Endothelial cell of umbilical vein (primary cell): ENCODE results near the gene DIAPH3.

Source experiments
- CTCF ChIP-seq, 2 donors: IDR thresholded peaks; 1 replicate in 1 of 2; 2 replicates in 1 of 2; pipeline ENCODE4 v1.5.1; 2011; ENCODE audit warnings: low read length in 2 of 2, mild to moderate bottlenecking in 2 of 2, moderate library complexity in 2 of 2, control low read depth in 1 of 2, inconsistent platforms in 1 of 2, low read depth in 1 of 2; ENCODE audit not compliant: insufficient read depth in 1 of 2; ENCODE audit errors: extremely low read depth in 1 of 2
- MYC ChIP-seq: IDR thresholded peaks from one replicate; pipeline ENCODE4 v1.6.1; 2011; ENCODE audit warnings: mild to moderate bottlenecking, low read depth, low read length
- POLR2A ChIP-seq: IDR thresholded peaks from 2 replicates; pipeline ENCODE4 v1.6.1; 2012; ENCODE audit warnings: low read depth, mild to moderate bottlenecking, control low read depth, low read length
- POLR2AphosphoS5 ChIP-seq: IDR thresholded peaks from 2 replicates; pipeline ENCODE4 v1.6.1; 2012; ENCODE audit warnings: low read depth, mild to moderate bottlenecking, control low read depth, low read length, moderate library complexity; ENCODE audit not compliant: insufficient read depth

GRCh38 chr13:60147361-60147760, 16.4 kb downstream of the DIAPH3 start:
- TF ChIP-seq MYC, result no peak
- TF ChIP-seq POLR2AphosphoS5, result no peak
- TF ChIP-seq CTCF (IDR thresholded peaks at IDR 0.05; ENCODE audit: extremely low read depth in 1 of 2, insufficient read depth in 1 of 2, low read depth in 1 of 2, low read length in 2 of 2), result no peak
- no peak for TF ChIP-seq POLR2A
